DMS53 treated with DMSO at 0.1 percent for 48 hours (cell line): ENCODE measurements around the gene NOS1.
A peak's percentile ranks its signal among the peaks of the same experiment; 100 is the strongest.
"Not testable (repeated sequence)": the region's sequence is repeated elsewhere in the genome, so short reads cannot be mapped to it uniquely, and the experiment has no call there.

ENCODE experiments used
- DNase-seq: peaks from one replicate; lab custom pipeline; 2025; ENCODE audit not compliant: unreplicated experiment; lab: John Stamatoyannopoulos, UW

The NOS1 gene

GRCh38 chr12:117213295-117213808 is 148.1 kb downstream of the NOS1 start:
- DNase-seq, result no peak

GRCh38 chr12:117212563-117213190 is 148.7 kb downstream of the NOS1 start:
- peak; percentile 81 for DNase-seq

GRCh38 chr12:117210266-117210918 is 151.0 kb downstream of the NOS1 start:
- DNase-seq, result no peak

GRCh38 chr12:117209626-117210025 is 151.8 kb downstream of the NOS1 start:
- no peak for DNase-seq

- DNase-seq, result no peak
These were observed 152.5 kb downstream of the NOS1 start for GRCh38 chr12:117208811-117209455.

GRCh38 chr12:117208206-117208605 is 153.2 kb downstream of the NOS1 start:
- no peak for DNase-seq

GRCh38 chr12:117207675-117208074 is 153.8 kb downstream of the NOS1 start:
- DNase-seq, result no peak

GRCh38 chr12:117202556-117202955 is 158.9 kb downstream of the NOS1 start:
- DNase-seq, result no peak

- DNase-seq, result no peak
These were observed 159.4 kb downstream of the NOS1 start for GRCh38 chr12:117202033-117202432.

GRCh38 chr12:117199956-117200744 is 161.3 kb downstream of the NOS1 start:
- DNase-seq, result not testable (repeated sequence)

- DNase-seq, result not testable (repeated sequence)
These were observed 165.1 kb downstream of the NOS1 start for GRCh38 chr12:117196334-117196733.

GRCh38 chr12:117195027-117195426 is 166.4 kb downstream of the NOS1 start:
- not testable (repeated sequence) for DNase-seq

- no peak for DNase-seq
These were observed 167.5 kb downstream of the NOS1 start for GRCh38 chr12:117193903-117194302.

- not testable (repeated sequence) for DNase-seq
These were observed 168.8 kb downstream of the NOS1 start for GRCh38 chr12:117192581-117192980.

GRCh38 chr12:117192057-117192456 is 169.4 kb downstream of the NOS1 start:
- DNase-seq, result no peak

- peak; percentile 81 for DNase-seq
These were observed 171.1 kb downstream of the NOS1 start, which contains the start of gene FBXO21 for GRCh38 chr12:117190210-117190781. Gene FBXO21 (minus strand): TSS chr12:117190470. CDS start chr12:117190456, 14 bp downstream.

- DNase-seq, result no peak
These were observed 171.7 kb downstream of the NOS1 start for GRCh38 chr12:117189725-117190209.

- DNase-seq, result no peak
These were observed 172.3 kb downstream of the NOS1 start for GRCh38 chr12:117188961-117189724.

GRCh38 chr12:117188121-117188665 is 173.2 kb downstream of the NOS1 start:
- DNase-seq, result no peak

GRCh38 chr12:117187421-117187820 is 174.0 kb downstream of the NOS1 start:
- DNase-seq, result no peak
